ENCODE results near the gene BFSP2.

GRCh38 chr3:133386876-133387275 is 13.0 kb upstream of the BFSP2 start:
- peak; percentile 46 for TF ChIP-seq CTCF (conservative IDR thresholded peaks at IDR 0.05; ENCODE audit: low read length)
- TF ChIP-seq EZH2phosphoT487 (IDR thresholded peaks at IDR 0.05; ENCODE audit: borderline replicate concordance) = no peak
